Astrocyte of the spinal cord (primary cell): ENCODE measurements around the gene HTR6.

Experiments
- DNase-seq: peaks from one replicate; pipeline ENCODE4 v3.0.0; 2011; ENCODE audit warnings: low read depth, low spot score
- H3K4me3 ChIP-seq: 2 replicates; pipeline ENCODE4 v1.5.1; 2011; ENCODE audit warnings: low read depth, mild to moderate bottlenecking, low read length, moderate library complexity
- in situ Hi-C: cut with HindIII; loops from 2 replicates; pipeline ENCODE4 v1.10.0; 2017; ENCODE audit warnings: low sequenced_read_pairs
- TF ChIP-seq, protein P1 (sequence below): IDR thresholded peaks from 2 replicates; pipeline ENCODE4 v1.5.1; 2012; ENCODE audit warnings: low read depth, mild to moderate bottlenecking, low read length, inconsistent platforms

Gene HTR6

DNA sequence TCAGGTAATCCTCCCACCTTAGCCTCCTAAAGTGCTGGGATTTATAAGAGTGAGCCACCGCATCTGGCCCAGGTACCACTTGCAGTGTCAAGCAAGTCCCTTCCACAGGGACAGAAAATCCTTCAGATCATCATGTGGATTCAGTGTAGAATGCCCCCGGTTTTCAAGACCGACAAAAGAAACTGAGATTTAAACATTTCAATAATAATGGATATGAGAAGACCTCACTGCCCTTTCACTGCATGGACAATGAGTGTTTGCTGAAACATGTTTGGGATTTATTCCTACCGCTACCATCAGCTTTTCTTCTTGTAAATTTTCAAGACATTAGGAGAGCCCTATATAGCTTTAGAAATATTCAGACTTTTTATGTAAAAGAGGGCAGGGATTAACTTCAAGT, 41.5 kb downstream of the HTR6 start:
- in situ Hi-C loops, result no loop called here
- DNase-seq, result no peak
- TF ChIP-seq, protein P1, sequence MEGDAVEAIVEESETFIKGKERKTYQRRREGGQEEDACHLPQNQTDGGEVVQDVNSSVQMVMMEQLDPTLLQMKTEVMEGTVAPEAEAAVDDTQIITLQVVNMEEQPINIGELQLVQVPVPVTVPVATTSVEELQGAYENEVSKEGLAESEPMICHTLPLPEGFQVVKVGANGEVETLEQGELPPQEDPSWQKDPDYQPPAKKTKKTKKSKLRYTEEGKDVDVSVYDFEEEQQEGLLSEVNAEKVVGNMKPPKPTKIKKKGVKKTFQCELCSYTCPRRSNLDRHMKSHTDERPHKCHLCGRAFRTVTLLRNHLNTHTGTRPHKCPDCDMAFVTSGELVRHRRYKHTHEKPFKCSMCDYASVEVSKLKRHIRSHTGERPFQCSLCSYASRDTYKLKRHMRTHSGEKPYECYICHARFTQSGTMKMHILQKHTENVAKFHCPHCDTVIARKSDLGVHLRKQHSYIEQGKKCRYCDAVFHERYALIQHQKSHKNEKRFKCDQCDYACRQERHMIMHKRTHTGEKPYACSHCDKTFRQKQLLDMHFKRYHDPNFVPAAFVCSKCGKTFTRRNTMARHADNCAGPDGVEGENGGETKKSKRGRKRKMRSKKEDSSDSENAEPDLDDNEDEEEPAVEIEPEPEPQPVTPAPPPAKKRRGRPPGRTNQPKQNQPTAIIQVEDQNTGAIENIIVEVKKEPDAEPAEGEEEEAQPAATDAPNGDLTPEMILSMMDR, result no peak
- H3K4me3 ChIP-seq, result no peak overlapping the region

DNA sequence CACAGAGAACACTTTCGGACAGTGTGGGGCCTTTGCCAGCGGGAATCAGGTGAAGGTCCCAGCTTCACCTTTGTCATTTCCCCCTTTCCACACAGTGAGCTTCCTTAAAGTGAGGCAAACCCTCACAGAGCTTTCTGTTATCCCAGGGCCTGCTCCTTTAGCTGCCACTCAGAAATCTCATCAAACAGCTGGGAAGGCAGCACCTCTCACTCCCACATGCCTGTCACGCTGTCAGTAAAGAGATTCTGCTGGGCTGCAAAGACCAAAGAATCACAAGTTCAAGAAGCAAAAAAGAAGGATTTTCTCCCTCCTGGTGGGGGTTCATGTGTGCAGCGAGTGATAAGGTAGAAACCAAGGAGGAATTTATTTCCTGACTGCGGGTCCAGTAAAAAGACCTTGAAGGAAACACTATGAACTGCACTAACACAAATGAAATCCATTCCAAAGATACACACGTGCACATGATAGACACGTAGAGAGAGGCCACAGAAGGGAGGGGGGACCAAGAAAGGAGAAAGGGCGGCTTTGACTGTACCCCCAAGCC, 44.0 kb downstream of the HTR6 start:
- H3K4me3 ChIP-seq, result no peak overlapping the region
- no peak for DNase-seq
- TF ChIP-seq, protein P1, result no peak
- in situ Hi-C loops, result no loop called here

DNA sequence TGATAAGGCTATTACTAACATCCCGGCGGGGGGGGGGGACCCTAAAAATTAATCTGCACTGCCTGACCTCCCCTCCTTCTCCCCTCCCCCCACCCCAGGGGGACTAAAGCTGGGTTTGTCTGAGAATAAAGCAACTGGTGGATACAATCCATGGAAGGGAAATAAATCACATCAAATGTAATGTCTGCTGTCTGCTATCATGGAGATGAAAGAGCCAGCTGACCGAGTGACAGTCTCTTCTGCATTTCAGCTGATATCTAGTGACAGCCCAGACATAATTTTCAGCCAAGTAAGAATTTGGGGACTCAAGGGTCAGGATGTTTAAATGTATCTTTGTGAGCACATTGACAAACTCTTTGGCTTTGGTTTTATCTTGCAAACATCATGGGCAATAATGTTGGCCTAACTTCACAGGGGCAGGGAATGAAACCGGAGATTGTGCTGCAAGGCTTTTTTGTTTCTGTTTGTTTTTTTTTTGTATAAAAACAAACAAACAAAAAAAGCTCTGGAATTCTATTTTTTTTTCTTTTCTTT, 44.7 kb downstream of the HTR6 start:
- TF ChIP-seq, protein P1, result no peak
- in situ Hi-C loops, result no loop called here
- DNase-seq, result no peak
- no peak overlapping the region for H3K4me3 ChIP-seq

DNA sequence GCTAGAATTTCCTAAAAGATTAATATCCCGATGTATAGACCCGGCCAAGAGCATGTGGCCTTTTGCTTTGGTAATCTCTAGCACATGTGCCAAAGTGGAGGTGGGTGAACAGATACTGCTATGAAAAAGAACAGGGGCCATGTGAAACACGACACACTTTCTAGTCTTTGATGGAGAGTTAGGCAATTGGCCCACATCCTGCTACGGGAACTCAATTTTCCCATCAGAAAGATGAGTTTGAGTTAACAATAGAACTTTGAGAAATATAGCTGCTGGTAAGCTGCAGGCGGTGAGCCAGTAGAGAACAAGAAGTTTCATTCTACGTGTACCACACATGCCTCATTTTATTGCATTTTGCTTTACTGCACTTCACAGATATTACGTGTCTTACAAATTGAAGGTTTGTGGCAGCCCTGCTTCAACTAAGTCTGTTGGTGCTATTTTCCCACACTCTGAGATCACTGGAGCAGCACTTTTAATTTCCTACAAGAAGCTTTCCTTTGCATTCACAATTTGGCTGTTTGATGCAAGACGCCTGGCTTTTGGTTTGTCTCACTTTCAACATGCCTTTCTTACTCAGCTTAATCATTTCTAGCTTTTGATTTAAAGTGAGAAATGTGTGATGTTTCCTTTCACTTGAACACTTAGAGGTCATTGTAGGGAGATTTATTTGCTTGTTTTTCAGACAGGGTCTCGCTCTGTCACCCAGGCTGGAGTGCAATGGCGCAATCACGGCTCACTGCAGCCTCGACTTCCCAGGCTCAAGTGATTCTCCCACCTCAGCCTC, 46.3 kb downstream of the HTR6 start:
- TF ChIP-seq, protein P1, result no peak
- in situ Hi-C loops, result no loop called here

DNA sequence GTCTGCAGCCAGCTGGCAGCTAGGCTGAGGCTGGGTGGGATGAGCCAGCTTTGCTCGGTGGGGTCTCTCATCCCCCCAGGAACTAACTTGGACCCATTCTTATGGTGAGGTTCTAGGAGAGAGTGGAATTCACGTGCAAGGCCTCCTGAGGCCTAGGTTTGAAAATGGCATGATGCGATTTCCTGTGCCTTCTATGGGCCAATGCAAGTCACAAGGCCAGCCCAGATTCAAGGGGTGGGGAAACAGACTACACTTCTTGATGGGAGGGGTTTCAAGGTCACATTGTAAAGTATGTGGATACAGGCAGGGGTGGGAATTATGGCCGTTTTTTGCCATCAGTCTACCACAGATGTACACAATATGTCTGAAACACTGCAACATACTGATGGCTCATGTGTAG, 48.3 kb downstream of the HTR6 start:
- in situ Hi-C loops, result no loop called here
- TF ChIP-seq, protein P1, result no peak
- H3K4me3 ChIP-seq, result no peak overlapping the region
- DNase-seq, result no peak

More for the DNA sequence above, 46.3 kb downstream of the HTR6 start:
- H3K4me3 ChIP-seq, result no peak overlapping the region
- DNase-seq, result no peak

DNA sequence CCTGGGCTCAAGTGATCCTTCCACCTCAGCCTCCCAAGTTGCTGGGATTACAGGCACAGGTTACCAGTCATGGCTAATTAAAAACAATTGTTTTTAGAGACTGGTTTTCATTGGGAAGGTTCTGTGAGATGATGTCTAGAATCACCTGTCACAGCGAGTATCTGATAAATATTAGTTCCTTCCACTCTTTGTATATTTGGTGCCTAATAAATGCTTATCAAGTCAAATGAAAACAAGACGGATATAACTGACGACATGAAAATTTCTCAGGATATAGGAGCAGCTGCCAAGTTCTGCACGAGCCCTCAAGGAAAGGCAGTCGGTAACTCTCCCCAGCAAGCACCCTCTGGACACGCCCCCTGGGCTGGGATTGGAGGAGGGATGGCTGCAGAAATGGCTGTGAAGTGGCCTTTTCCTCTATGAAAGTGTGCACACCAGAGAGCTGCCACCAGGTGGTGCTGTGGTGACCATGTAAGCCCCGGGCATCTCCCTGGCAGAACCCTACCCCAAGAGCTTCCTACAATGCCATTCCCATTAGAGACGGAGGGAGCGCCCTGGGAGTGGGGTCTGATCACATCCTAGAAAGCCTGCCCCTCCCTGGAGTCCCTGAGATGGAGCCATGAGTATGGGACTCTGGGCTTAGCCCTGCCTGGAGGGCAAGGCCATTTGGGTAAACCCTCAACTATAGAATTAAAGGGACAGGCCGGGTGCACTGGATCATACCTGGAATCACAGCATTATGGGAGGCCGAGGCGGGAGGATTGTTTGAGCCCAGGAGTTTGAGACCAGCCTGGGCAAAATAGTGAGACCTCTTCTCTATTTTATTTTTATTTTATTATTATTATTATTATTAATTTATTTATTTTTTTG, 50.9 kb downstream of the HTR6 start:
- DNase-seq, result peak; percentile 95
- no peak overlapping the region for H3K4me3 ChIP-seq
- TF ChIP-seq, protein P1, result peak; percentile 97
- in situ Hi-C loops, result no loop called here
